Stomach (tissue), 9 donors: ENCODE results near the gene MLANA. TPM values are rescaled to one million over a fixed set of nuclear protein-coding genes. Genes with fewer than 3 reads are reported as not detected.

Experiments
- DNase-seq, 2 donors: peaks; one replicate each; pipeline versions ENCODE4 v3.0.0 to v3.0.0-alpha.2; 2013 to 2019
- H3K27ac ChIP-seq, 5 donors: fragments of 200-600 bp in 4 of 5; sonication (generic) in 4 of 5; one replicate each; pipeline ENCODE4 v1.5.1; 2013 to 2019; ENCODE audit warnings: mild to moderate bottlenecking in 1 of 5, moderate library complexity in 1 of 5
- H3K27me3 ChIP-seq, 3 donors: fragments of 200-600 bp; sonication (generic); one replicate each; pipeline ENCODE4 v1.5.1; 2017 to 2019; ENCODE audit warnings: mixed run types in 1 of 3
- H3K36me3 ChIP-seq, 4 donors: fragments of 200-600 bp; sonication (generic); 1 replicate in 3 of 4; 2 replicates in 1 of 4; pipeline ENCODE4 v1.5.1; 2016 to 2019
- H3K4me1 ChIP-seq, 4 donors: fragments of 200-600 bp; sonication (generic); one replicate each; pipeline ENCODE4 v1.5.1; 2016 to 2019
- H3K4me3 ChIP-seq, 4 donors: fragments of 200-600 bp; sonication (generic) in 3 of 4; one replicate each; pipeline ENCODE4 v1.5.1; 2016 to 2019; ENCODE audit warnings: mild to moderate bottlenecking in 1 of 4
- H3K9me3 ChIP-seq, 4 donors: fragments of 200-600 bp; sonication (generic); one replicate each; pipeline ENCODE4 v1.5.1; 2016 to 2019
- EP300 ChIP-seq: sonication (generic); formaldehyde crosslinking; IDR thresholded peaks from one replicate; pipeline ENCODE4 v1.6.1; 2017; ENCODE audit warnings: antibody characterized with exemption
- POLR2A ChIP-seq, 4 donors: fragments of 450-650 bp; IDR thresholded peaks; one replicate each; pipeline ENCODE4 v1.6.1; 2016; ENCODE audit warnings: antibody characterized with exemption in 4 of 4, control low read depth in 2 of 4, mild to moderate bottlenecking in 1 of 4, moderate library complexity in 1 of 4
- POLR2AphosphoS5 ChIP-seq, 3 donors: sonication (generic); formaldehyde crosslinking; IDR thresholded peaks; one replicate each; pipeline ENCODE4 v1.6.1; 2016; ENCODE audit warnings: antibody characterized with exemption in 3 of 3
- WGBS, 5 donors: extraction: QIAGEN DNeasy Blood & Tissue Kit in 3 of 5; methylation state at CpG; one replicate each; pipeline versions ENCODE4 v1.1.5 to v1.1.7; 2013 to 2018; 5-methylcytosine and 5-hydroxymethylcytosine counted together
- intact Hi-C: fragments of 100-400 bp; cut with DNase I; formaldehyde crosslinking; loops from one replicate; pipeline ENCODE4 v1.15.1; 2023; ENCODE audit warnings: low total_unique reads
- polyA plus RNA-seq, 3 donors: library from polyadenylated mRNA; stranded (reverse); fragments of 200-250 nt; gene quantifications; one replicate each; pipeline ENCODE4 v1.2.3, GENCODE V29; 2013
- total RNA-seq, 5 donors: library from RNA; depleted of rRNA; stranded (reverse); fragments of >200 nt; gene quantifications; one replicate each; pipeline versions ENCODE4 v1.1.0 to v1.2.3, GENCODE V29; 2014 to 2016
- TF ChIP-seq, protein P1 (sequence below), 7 experiments: fragments of 450-650 bp in 4 of 7; fragments of 200-600 bp in 3 of 7; sonication (generic) in 3 of 7; IDR thresholded peaks; one replicate each; pipeline ENCODE4 v1.5.1; 2016 to 2019; ENCODE audit warnings: antibody characterized with exemption in 7 of 7, control low read depth in 2 of 7, mild to moderate bottlenecking in 1 of 7
- donor health status: healthy with polysubstance abuse.
- donor health status: Bipolar disorder and iron deficiency.
- donor health status: healthy.

The MLANA gene
- total and polyA plus RNA-seq, 8 donors: not detected

- Histone ChIP-seq H3K27ac (no peak overlapping the region), H3K27me3 (no peaks in the 10 kb centered on the region), H3K9me3 (no peaks in the 10 kb centered on the region), H3K4me1 (no peaks in the 10 kb centered on the region), H3K36me3 (peaks cover 0 to 6% (median 3%) of the 10 kb centered on the region in 4 donors), H3K4me3 (no peak overlapping the region)
- intact Hi-C loops: no loop called here
- WGBS, 5 donors: 91 to 96% (median 95%) methylated on average over 2 of the region's 2 CpGs
- no peak for DNase-seq
- TF ChIP-seq POLR2A (IDR thresholded peaks at IDR 0.05) (no peak), EP300 (no peak), POLR2AphosphoS5 (IDR thresholded peaks at IDR 0.05) (no peak)
- TF ChIP-seq, protein P1, sequence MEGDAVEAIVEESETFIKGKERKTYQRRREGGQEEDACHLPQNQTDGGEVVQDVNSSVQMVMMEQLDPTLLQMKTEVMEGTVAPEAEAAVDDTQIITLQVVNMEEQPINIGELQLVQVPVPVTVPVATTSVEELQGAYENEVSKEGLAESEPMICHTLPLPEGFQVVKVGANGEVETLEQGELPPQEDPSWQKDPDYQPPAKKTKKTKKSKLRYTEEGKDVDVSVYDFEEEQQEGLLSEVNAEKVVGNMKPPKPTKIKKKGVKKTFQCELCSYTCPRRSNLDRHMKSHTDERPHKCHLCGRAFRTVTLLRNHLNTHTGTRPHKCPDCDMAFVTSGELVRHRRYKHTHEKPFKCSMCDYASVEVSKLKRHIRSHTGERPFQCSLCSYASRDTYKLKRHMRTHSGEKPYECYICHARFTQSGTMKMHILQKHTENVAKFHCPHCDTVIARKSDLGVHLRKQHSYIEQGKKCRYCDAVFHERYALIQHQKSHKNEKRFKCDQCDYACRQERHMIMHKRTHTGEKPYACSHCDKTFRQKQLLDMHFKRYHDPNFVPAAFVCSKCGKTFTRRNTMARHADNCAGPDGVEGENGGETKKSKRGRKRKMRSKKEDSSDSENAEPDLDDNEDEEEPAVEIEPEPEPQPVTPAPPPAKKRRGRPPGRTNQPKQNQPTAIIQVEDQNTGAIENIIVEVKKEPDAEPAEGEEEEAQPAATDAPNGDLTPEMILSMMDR (IDR thresholded peaks at IDR 0.05): no peak
These were observed 47.8 kb downstream of the MLANA start for GRCh38 chr9:5938449-5938848.

DNA sequence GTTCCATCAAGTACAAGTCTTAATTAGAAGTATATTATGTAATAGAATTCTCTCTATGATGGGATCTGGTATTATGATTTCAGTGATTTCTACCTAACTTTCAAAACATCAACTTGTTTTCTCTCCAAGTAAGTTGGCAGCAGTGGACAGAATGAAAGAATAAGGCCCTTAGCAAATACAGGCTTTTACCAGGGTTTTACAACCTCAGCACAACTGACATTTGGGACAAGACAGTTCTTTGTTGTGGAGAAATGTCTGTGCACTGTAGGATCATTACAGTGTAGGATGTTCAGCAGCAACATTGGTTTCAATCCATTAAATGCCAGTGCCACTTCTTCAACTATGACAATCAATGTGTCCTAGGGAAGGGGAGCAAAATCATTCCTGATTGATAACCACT lies 48.8 kb downstream of the MLANA start:
- H3K9me3 ChIP-seq: no peaks in the 10 kb centered on the region
- H3K36me3 ChIP-seq: peaks cover 0 to 3% (median 0%) of the 10 kb centered on the region in 4 donors
- no peaks in the 10 kb centered on the region for H3K4me1 ChIP-seq
- intact Hi-C loops: no loop called here
- no peak overlapping the region for H3K27ac ChIP-seq
- no peak for TF ChIP-seq POLR2AphosphoS5 (IDR thresholded peaks at IDR 0.05)
- no peak for DNase-seq
- H3K4me3 ChIP-seq: no peak overlapping the region
- no peaks in the 10 kb centered on the region for H3K27me3 ChIP-seq

DNA sequence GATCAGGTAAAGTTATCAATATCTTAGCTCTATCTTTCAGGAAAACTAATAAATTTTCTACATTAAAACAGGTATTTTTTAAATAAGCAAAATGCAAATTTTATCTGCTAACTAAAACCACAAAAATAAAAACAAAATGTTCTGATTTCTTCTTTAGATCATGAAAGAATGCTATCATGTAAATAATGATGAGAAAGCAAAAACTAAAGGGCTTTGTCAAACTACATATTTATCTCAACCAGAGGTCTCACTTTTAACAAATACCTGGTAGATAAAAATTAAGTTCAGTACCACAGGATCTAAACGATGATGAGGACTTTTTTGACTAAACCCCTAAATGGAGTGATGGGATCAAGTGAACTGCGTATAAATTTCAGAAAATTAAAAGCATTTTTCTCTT lies 50.5 kb downstream of the MLANA start:
- DNase-seq: no peak
- Histone ChIP-seq H3K4me1 (no peaks in the 10 kb centered on the region), H3K27me3 (no peaks in the 10 kb centered on the region), H3K27ac (no peak overlapping the region), H3K9me3 (no peaks in the 10 kb centered on the region), H3K4me3 (no peak overlapping the region), H3K36me3 (peaks cover 0 to under 1% (median 0%) of the 10 kb centered on the region in 4 donors)
- 72 to 87% (median 82%) methylated on average over 2 of the region's 2 CpGs for WGBS, 5 donors
- TF ChIP-seq POLR2AphosphoS5 (IDR thresholded peaks at IDR 0.05): no peak
- TF ChIP-seq POLR2A (IDR thresholded peaks at IDR 0.05): no peak
- no peak for TF ChIP-seq EP300
- TF ChIP-seq, protein P1 (IDR thresholded peaks at IDR 0.05): no peak
- intact Hi-C loops: no loop called here

- no peaks in the 10 kb centered on the region for H3K36me3 ChIP-seq
- H3K9me3 ChIP-seq: no peaks in the 10 kb centered on the region
- H3K27me3 ChIP-seq: no peaks in the 10 kb centered on the region
- no peak for DNase-seq
- no peak overlapping the region for H3K27ac ChIP-seq
- no peak for TF ChIP-seq EP300
- TF ChIP-seq, protein P1 (IDR thresholded peaks at IDR 0.05): no peak
- no peak for TF ChIP-seq POLR2AphosphoS5 (IDR thresholded peaks at IDR 0.05)
- TF ChIP-seq POLR2A (IDR thresholded peaks at IDR 0.05): no peak
- peaks cover 0 to 17% (median 8%) of the 10 kb centered on the region in 4 donors for H3K4me1 ChIP-seq
- intact Hi-C loops: no loop called here
- 83 to 95% (median 86%) methylated on average over 1 of the region's 1 CpG for WGBS, 5 donors
- H3K4me3 ChIP-seq: no peak overlapping the region
These were observed 54.4 kb downstream of the MLANA start for GRCh38 chr9:5945112-5945511.

- Histone ChIP-seq H3K4me1 (peaks cover 0 to 32% (median 10%) of the 10 kb centered on the region in 4 donors), H3K9me3 (no peaks in the 10 kb centered on the region), H3K4me3 (no peak overlapping the region), H3K36me3 (no peaks in the 10 kb centered on the region), H3K27ac (no peak overlapping the region), H3K27me3 (no peaks in the 10 kb centered on the region)
- no peak for TF ChIP-seq EP300
- no peak for TF ChIP-seq POLR2A (IDR thresholded peaks at IDR 0.05)
- TF ChIP-seq, protein P1 (IDR thresholded peaks at IDR 0.05): no peak
- no peak for TF ChIP-seq POLR2AphosphoS5 (IDR thresholded peaks at IDR 0.05)
- peak in 1 of 2 donors; percentile 14 for DNase-seq
- intact Hi-C loops: no loop called here
- WGBS, 5 donors: 24 to 71% (median 55%) methylated on average over 2 of the region's 2 CpGs
These were observed 57.2 kb downstream of the MLANA start for GRCh38 chr9:5947912-5948311.
